IMR-90 (cell line): ENCODE results near the gene ING5. TPM values are rescaled to one million over a fixed set of nuclear protein-coding genes. Genes with fewer than 3 reads are reported as not detected.

ENCODE experiments used
- ATAC-seq: fragments of 200-7000 bp; cut with Tn5 transposase; 2 replicates; pipeline ENCODE4 v1.9.1; 2020; ENCODE audit warnings: low read depth, mild to moderate bottlenecking, moderate library complexity
- BruUV-seq: library from RNA; stranded (reverse); fragments of 400-500 nt; replicated peaks from 2 replicates; lab custom pipeline; 2021; lab: Mats Ljungman, UMichigan
- CTCF ChIA-PET: fragments of 300-600 bp; formaldehyde crosslinking; extraction: SDS; loops from one replicate; lab custom pipeline; 2021; ENCODE audit warnings: antibody characterized with exemption; lab: Yijun Ruan, JAX
- POLR2A ChIA-PET: fragments of 300-600 bp; sonication (Branson Sonifier 250); formaldehyde crosslinking; loops from one replicate; lab custom pipeline; 2022; ENCODE audit warnings: antibody characterized with exemption; ENCODE audit not compliant: unreplicated experiment; lab: Charles Lee
- DNase-seq: peaks from one replicate; pipeline ENCODE4 v3.0.0; 2013
- H2AFZ ChIP-seq: replicated peaks from 2 replicates; pipeline ENCODE3; 2013; ENCODE audit warnings: low read length, mild to moderate bottlenecking; ENCODE audit not compliant: poor library complexity
- H2AK5ac ChIP-seq: 2 replicates; pipeline ENCODE4 v1.6.1; 2013; ENCODE audit warnings: low read depth, low read length, inconsistent platforms
- H2AK9ac ChIP-seq: replicated peaks from 2 replicates; pipeline ENCODE3; 2013; ENCODE audit warnings: mild to moderate bottlenecking, low read depth, low read length, moderate library complexity; ENCODE audit not compliant: poor library complexity
- H2BK120ac ChIP-seq: 2 replicates; pipeline ENCODE4 v1.6.1; 2013; ENCODE audit warnings: low read depth, low read length, inconsistent platforms
- H2BK15ac ChIP-seq: 3 replicates; pipeline ENCODE4 v1.6.1; 2013; ENCODE audit warnings: low read depth, low read length, inconsistent platforms
- H2BK20ac ChIP-seq: 2 replicates; pipeline ENCODE4 v1.6.1; 2013; ENCODE audit warnings: low read depth, mild to moderate bottlenecking, inconsistent platforms, low read length, moderate library complexity
- H2BK5ac ChIP-seq: 2 replicates; pipeline ENCODE4 v1.6.1; 2013; ENCODE audit warnings: mild to moderate bottlenecking, low read depth, low read length, inconsistent platforms; ENCODE audit not compliant: poor library complexity, severe bottlenecking
- H3K14ac ChIP-seq: replicated peaks from 2 replicates; pipeline ENCODE4 v1.6.1; 2013; ENCODE audit warnings: low read depth, low read length, inconsistent platforms
- H3K18ac ChIP-seq: 2 replicates; pipeline ENCODE4 v1.6.1; 2013; ENCODE audit warnings: low read depth, low read length, control low read depth
- H3K23ac ChIP-seq: 2 replicates; pipeline ENCODE4 v1.6.1; 2013; ENCODE audit warnings: low read depth, low read length, inconsistent platforms
- H3K27ac ChIP-seq: 2 replicates; pipeline ENCODE4 v1.5.1; 2013; ENCODE audit warnings: mild to moderate bottlenecking, control low read depth, low read length; ENCODE audit not compliant: insufficient read depth
- H3K27me3 ChIP-seq: 2 replicates; pipeline ENCODE4 v1.6.1; 2013; ENCODE audit warnings: low read length; ENCODE audit not compliant: control insufficient read depth, insufficient read depth
- H3K36me3 ChIP-seq: 2 replicates; pipeline ENCODE4 v1.6.1; 2013; ENCODE audit warnings: low read length, mixed read lengths; ENCODE audit not compliant: control insufficient read depth, insufficient read depth
- H3K4ac ChIP-seq: 2 replicates; pipeline ENCODE4 v1.6.1; 2013; ENCODE audit warnings: low read depth, low read length, inconsistent platforms
- H3K4me1 ChIP-seq: 2 replicates; pipeline ENCODE4 v1.6.1; 2013; ENCODE audit warnings: low read length, mixed read lengths; ENCODE audit not compliant: control insufficient read depth, insufficient read depth
- H3K4me2 ChIP-seq: 2 replicates; pipeline ENCODE4 v1.6.1; 2013; ENCODE audit warnings: low read depth, mild to moderate bottlenecking, control low read depth, low read length, moderate library complexity
- H3K4me3 ChIP-seq: 2 replicates; pipeline ENCODE4 v1.5.1; 2013; ENCODE audit warnings: low read depth, mild to moderate bottlenecking, control low read depth, low read length, moderate library complexity; ENCODE audit not compliant: insufficient read depth
- H3K56ac ChIP-seq: 2 replicates; pipeline ENCODE4 v1.6.1; 2013; ENCODE audit warnings: low read length, inconsistent platforms; ENCODE audit not compliant: insufficient read depth; ENCODE audit errors: extremely low read depth
- H3K79me1 ChIP-seq, 2 experiments: 2 replicates each; pipeline ENCODE4 v1.6.1; 2013; ENCODE audit warnings: low read length in 2 of 2, inconsistent platforms in 1 of 2, low read depth in 1 of 2
- H3K9ac ChIP-seq: 2 replicates; pipeline ENCODE4 v1.6.1; 2013; ENCODE audit warnings: low read depth, low read length, control low read depth
- H3K9me1 ChIP-seq: 2 replicates; pipeline ENCODE4 v1.6.1; 2013; ENCODE audit warnings: low read length, inconsistent platforms; ENCODE audit not compliant: insufficient read depth
- H3K9me3 ChIP-seq: 2 replicates; pipeline ENCODE4 v1.6.1; 2013; ENCODE audit warnings: low read length; ENCODE audit not compliant: control insufficient read depth, insufficient read depth
- H4K20me1 ChIP-seq: 2 replicates; pipeline ENCODE4 v1.6.1; 2013; ENCODE audit warnings: low read length, inconsistent platforms; ENCODE audit not compliant: insufficient read depth
- H4K5ac ChIP-seq: 2 replicates; pipeline ENCODE4 v1.6.1; 2013; ENCODE audit warnings: mild to moderate bottlenecking, low read depth, low read length, control low read depth
- H4K8ac ChIP-seq, 2 experiments: 2 replicates each; pipeline ENCODE4 v1.6.1; 2013; ENCODE audit warnings: low read depth in 2 of 2, low read length in 2 of 2, control low read depth in 1 of 2, inconsistent platforms in 1 of 2
- H4K91ac ChIP-seq: 2 replicates; pipeline ENCODE4 v1.6.1; 2013; ENCODE audit warnings: low read depth, low read length, inconsistent platforms; ENCODE audit not compliant: insufficient read depth
- BHLHE40 ChIP-seq: fragments of 150-350 bp; IDR thresholded peaks from 2 replicates; pipeline ENCODE4 v1.6.1; 2016; ENCODE audit warnings: mild to moderate bottlenecking, low read depth, low read length
- CEBPB ChIP-seq: IDR thresholded peaks from 2 replicates; pipeline ENCODE4 v1.6.1; 2012; ENCODE audit warnings: low read depth, low read length, improper control_type of control experiment
- CHD1 ChIP-seq: IDR thresholded peaks from 2 replicates; pipeline ENCODE4 v1.6.1; 2012; ENCODE audit warnings: low read depth, low read length, improper control_type of control experiment
- CTCF ChIP-seq: conservative IDR thresholded peaks from 2 replicates; pipeline ENCODE4 v1.5.1; 2012; ENCODE audit warnings: mild to moderate bottlenecking, low read depth, low read length, improper control_type of control experiment
- ELK1 ChIP-seq: fragments of 150-350 bp; IDR thresholded peaks from 2 replicates; pipeline ENCODE4 v1.6.1; 2016; ENCODE audit warnings: low read depth, mild to moderate bottlenecking, low read length, moderate library complexity, borderline replicate concordance
- FOS ChIP-seq: fragments of 150-350 bp; IDR thresholded peaks from 2 replicates; pipeline ENCODE4 v1.6.1; 2016; ENCODE audit warnings: low read depth, low read length
- MAFK ChIP-seq: IDR thresholded peaks from 2 replicates; pipeline ENCODE4 v1.6.1; 2012; ENCODE audit warnings: low read depth, low read length, improper control_type of control experiment
- MAZ ChIP-seq: IDR thresholded peaks from 2 replicates; pipeline ENCODE4 v1.6.1; 2012; ENCODE audit warnings: low read depth, mild to moderate bottlenecking, low read length, improper control_type of control experiment, moderate library complexity, borderline replicate concordance
- MXI1 ChIP-seq: IDR thresholded peaks from 2 replicates; pipeline ENCODE4 v1.6.1; 2012; ENCODE audit warnings: low read depth, mild to moderate bottlenecking, low read length, moderate library complexity, borderline replicate concordance
- NFE2L2 ChIP-seq: fragments of 150-350 bp; IDR thresholded peaks from 2 replicates; pipeline ENCODE4 v1.6.1; 2016; ENCODE audit warnings: low read depth, mild to moderate bottlenecking, low read length
- POLR2A ChIP-seq: IDR thresholded peaks from 2 replicates; pipeline ENCODE4 v1.6.1; 2012; ENCODE audit warnings: mild to moderate bottlenecking, low read depth, low read length
- RAD21 ChIP-seq: IDR thresholded peaks from 2 replicates; pipeline ENCODE4 v1.6.1; 2012; ENCODE audit warnings: low read length, improper control_type of control experiment
- RCOR1 ChIP-seq: IDR thresholded peaks from 2 replicates; pipeline ENCODE4 v1.6.1; 2012; ENCODE audit warnings: mild to moderate bottlenecking, low read length, improper control_type of control experiment; ENCODE audit not compliant: insufficient replicate concordance
- RFX5 ChIP-seq: IDR thresholded peaks from 2 replicates; pipeline ENCODE4 v1.8.0; 2012; ENCODE audit warnings: low read depth, mild to moderate bottlenecking, low read length, moderate library complexity
- SMC3 ChIP-seq: fragments of 150-350 bp; IDR thresholded peaks from 2 replicates; pipeline ENCODE4 v1.6.1; 2016; ENCODE audit warnings: low read depth, mild to moderate bottlenecking, antibody characterized with exemption, low read length, moderate library complexity
- WGBS, 2 experiments: methylation state at CpG; one replicate each; pipeline versions ENCODE4 v1.1.5 to v1.1.7; 2013; ENCODE audit warnings: missing lambda C conversion rate in 2 of 2; ENCODE audit not compliant: insufficient read length in 1 of 2; ENCODE audit errors: extremely low coverage in 2 of 2; 5-methylcytosine and 5-hydroxymethylcytosine counted together
- dilution Hi-C: fragments of 300-500 bp; cut with HindIII; formaldehyde crosslinking; loops from one replicate; pipeline ENCODE4 v1.14.3; 2018; ENCODE audit warnings: low sequenced_read_pairs; ENCODE audit not compliant: unreplicated experiment
- in situ Hi-C: fragments of 300-500 bp; cut with MboI; formaldehyde crosslinking; loops from 3 replicates; pipeline ENCODE4 v1.14.3; 2019; ENCODE audit warnings: low sequenced_read_pairs, inconsistent platforms, mixed read lengths
- intact Hi-C: fragments of 100-400 bp; cut with micrococcal nuclease; formaldehyde crosslinking; loops from 2 replicates; pipeline ENCODE4 v1.10.0; 2022
- polyA plus RNA-seq, 3 experiments: library from polyadenylated mRNA; depleted of rRNA; stranded (reverse); fragments of >200 nt; gene quantifications; 2 replicates each; pipeline ENCODE4 v1.2.3, GENCODE V29; 2012; ENCODE audit warnings: low replicate concordance in 1 of 3
- total RNA-seq: library from RNA; depleted of rRNA; stranded (reverse); fragments of >200 nt; gene quantifications from 2 replicates; pipeline ENCODE4 v1.2.3, GENCODE V29; 2012
- TF ChIP-seq, protein P1 (sequence below): fragments of 150-350 bp; IDR thresholded peaks from 2 replicates; pipeline ENCODE4 v1.6.1; 2017; ENCODE audit warnings: mild to moderate bottlenecking, antibody characterized with exemption, low read length, low read depth

The ING5 gene
- total and polyA plus RNA-seq, 2 of the 4 experiments (the other 2 are of a cell fraction): 36.1 to 38.9 TPM

DNA sequence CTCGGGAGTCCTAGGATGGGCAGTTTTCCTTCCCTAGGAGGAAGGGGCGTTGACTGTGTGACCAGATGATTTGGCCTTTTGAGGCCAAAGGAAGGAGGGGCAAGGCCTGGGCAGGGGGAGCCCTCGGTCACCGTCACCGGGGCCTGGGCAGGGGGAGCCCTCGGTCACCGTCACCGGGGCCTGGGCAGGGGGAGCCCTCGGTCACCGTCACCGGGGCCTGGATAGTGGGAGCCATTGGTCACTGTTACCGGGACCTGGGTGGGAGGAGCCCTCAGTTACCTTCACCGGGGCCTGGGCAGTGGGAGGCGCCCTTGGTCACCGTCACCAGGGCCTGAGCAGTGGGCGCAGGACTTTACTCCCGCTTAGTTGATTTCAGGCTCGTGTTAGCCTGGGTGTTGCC, 49.9 kb downstream of the ING5 start:
- Histone ChIP-seq H4K8ac (no peak overlapping the region), H2BK5ac (no peak overlapping the region), H3K56ac (no peak overlapping the region), H2AK5ac (no peak overlapping the region), H3K4me2 (no peak overlapping the region), H3K4me1 (no peaks in the 10 kb centered on the region), H3K14ac (no peak overlapping the region), H3K27ac (no peak overlapping the region), H2BK20ac (no peak overlapping the region), H3K18ac (no peak overlapping the region), H2AFZ (no peak overlapping the region), H2BK120ac (no peak overlapping the region), H3K4me3 (no peak overlapping the region), H3K9me1 (no peaks in the 10 kb centered on the region), H4K91ac (no peak overlapping the region), H3K79me1 (no peaks in the 10 kb centered on the region), H3K4ac (no peak overlapping the region), H3K9ac (no peak overlapping the region), H4K5ac (no peak overlapping the region), H4K20me1 (no peaks in the 10 kb centered on the region; the same call in 1 of the 2 replicates), H2BK15ac (no peak overlapping the region), H2AK9ac (peak overlapping the region; percentile 65), H3K27me3 (no peaks in the 10 kb centered on the region), H3K9me3 (no peaks in the 10 kb centered on the region), H3K23ac (no peak overlapping the region), H3K36me3 (peaks cover 47% of the 10 kb centered on the region)
- dilution Hi-C loops: no loop called here
- intact Hi-C loops: no loop called here
- 98% methylated on average over 8 of the region's 18 CpGs; no CpG with 5 or more reads in 1 of the 2 experiments for WGBS, 2 experiments
- in situ Hi-C loops: no loop called here
- ChIA-PET CTCF (no interaction called here), POLR2A (no interaction called here)
- no peak for ATAC-seq
- no peak for TF ChIP-seq NFE2L2
- no peak for TF ChIP-seq RAD21
- TF ChIP-seq MAFK: no peak
- TF ChIP-seq BHLHE40: no peak
- no peak for TF ChIP-seq RCOR1
- TF ChIP-seq ELK1: no peak
- no peak for TF ChIP-seq FOS
- TF ChIP-seq, protein P1, sequence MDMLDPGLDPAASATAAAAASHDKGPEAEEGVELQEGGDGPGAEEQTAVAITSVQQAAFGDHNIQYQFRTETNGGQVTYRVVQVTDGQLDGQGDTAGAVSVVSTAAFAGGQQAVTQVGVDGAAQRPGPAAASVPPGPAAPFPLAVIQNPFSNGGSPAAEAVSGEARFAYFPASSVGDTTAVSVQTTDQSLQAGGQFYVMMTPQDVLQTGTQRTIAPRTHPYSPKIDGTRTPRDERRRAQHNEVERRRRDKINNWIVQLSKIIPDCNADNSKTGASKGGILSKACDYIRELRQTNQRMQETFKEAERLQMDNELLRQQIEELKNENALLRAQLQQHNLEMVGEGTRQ: no peak
- no peak for TF ChIP-seq RFX5
- TF ChIP-seq SMC3: no peak
- no peak for TF ChIP-seq CEBPB
- no peak for TF ChIP-seq CTCF
- TF ChIP-seq MXI1: no peak
- TF ChIP-seq POLR2A: no peak
- TF ChIP-seq MAZ: no peak
- no peak for TF ChIP-seq CHD1
- no TSS peak for BruUV-seq
- DNase-seq: no peak
